Parathyroid adenoma (tissue), 2 donors: ENCODE results near the gene TTBK1.

Experiments
- H2AFZ ChIP-seq: fragments of 300-600 bp; sonication (generic); one replicate; pipeline ENCODE4 v1.7.0; 2017; ENCODE audit warnings: antibody characterized with exemption, mild to moderate bottlenecking
- H3K27ac ChIP-seq: fragments of 300-600 bp; sonication (generic); one replicate; pipeline ENCODE4 v1.7.0; 2017
- H3K27me3 ChIP-seq: fragments of 300-600 bp; sonication (generic); one replicate; pipeline ENCODE4 v1.7.0; 2017; ENCODE audit warnings: low read length; ENCODE audit not compliant: control insufficient read depth, insufficient read depth
- H3K36me3 ChIP-seq: fragments of 300-600 bp; sonication (generic); one replicate; pipeline ENCODE4 v1.7.0; 2017; ENCODE audit warnings: low read length; ENCODE audit not compliant: control insufficient read depth, insufficient read depth
- H3K4me1 ChIP-seq: fragments of 300-600 bp; sonication (generic); one replicate; pipeline ENCODE4 v1.7.0; 2017; ENCODE audit warnings: control low read depth
- H3K4me2 ChIP-seq: fragments of 300-600 bp; sonication (generic); one replicate; pipeline ENCODE4 v1.7.0; 2017; ENCODE audit warnings: low read length
- H3K4me3 ChIP-seq: fragments of 300-600 bp; sonication (generic); one replicate; pipeline ENCODE4 v1.7.0; 2017; ENCODE audit warnings: low read depth, low read length
- H3K79me2 ChIP-seq: fragments of 300-600 bp; sonication (generic); one replicate; pipeline ENCODE4 v1.7.0; 2017; ENCODE audit warnings: control low read depth
- H3K9ac ChIP-seq: fragments of 300-600 bp; sonication (generic); one replicate; pipeline ENCODE4 v1.7.0; 2017; ENCODE audit warnings: mild to moderate bottlenecking
- H3K9me3 ChIP-seq: fragments of 300-600 bp; sonication (generic); one replicate; pipeline ENCODE4 v1.7.0; 2017; ENCODE audit warnings: low read length; ENCODE audit not compliant: control insufficient read depth
- CTCF ChIP-seq: fragments of 300-600 bp; sonication (generic); IDR thresholded peaks from one replicate; pipeline ENCODE4 v1.7.0; 2017; ENCODE audit warnings: antibody characterized with exemption, mild to moderate bottlenecking
- donor health status: primary hyperparathyroidism.

Gene TTBK1

DNA sequence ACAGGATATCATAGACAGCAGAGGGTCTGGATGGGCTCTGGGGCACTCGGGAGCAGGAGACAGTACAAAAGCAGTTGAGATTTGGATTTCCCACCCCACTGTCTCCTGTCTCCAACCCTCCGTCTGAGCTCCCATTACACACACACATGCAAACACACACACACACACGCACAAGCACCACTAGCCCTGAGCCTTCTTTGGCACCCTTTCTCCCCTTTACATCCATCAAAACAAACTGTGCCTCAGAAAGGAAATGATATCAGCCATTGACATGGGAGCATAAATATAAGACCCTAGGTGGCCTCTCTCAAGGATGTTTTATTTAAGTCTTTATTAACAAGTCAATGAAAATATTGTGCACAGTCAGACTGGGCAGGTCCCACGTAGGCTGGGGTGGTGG is 17.5 kb downstream of the TTBK1 start:
- TF ChIP-seq CTCF, result no peak
- Histone ChIP-seq H3K79me2 (no peaks in the 10 kb centered on the region), H3K9me3 (no peaks in the 10 kb centered on the region), H3K36me3 (no peaks in the 10 kb centered on the region), H3K4me3 (no peak overlapping the region), H3K27ac (no peak overlapping the region), H3K4me1 (no peaks in the 10 kb centered on the region), H3K9ac (no peak overlapping the region), H3K27me3 (no peaks in the 10 kb centered on the region), H2AFZ (no peak overlapping the region), H3K4me2 (no peak overlapping the region)

DNA sequence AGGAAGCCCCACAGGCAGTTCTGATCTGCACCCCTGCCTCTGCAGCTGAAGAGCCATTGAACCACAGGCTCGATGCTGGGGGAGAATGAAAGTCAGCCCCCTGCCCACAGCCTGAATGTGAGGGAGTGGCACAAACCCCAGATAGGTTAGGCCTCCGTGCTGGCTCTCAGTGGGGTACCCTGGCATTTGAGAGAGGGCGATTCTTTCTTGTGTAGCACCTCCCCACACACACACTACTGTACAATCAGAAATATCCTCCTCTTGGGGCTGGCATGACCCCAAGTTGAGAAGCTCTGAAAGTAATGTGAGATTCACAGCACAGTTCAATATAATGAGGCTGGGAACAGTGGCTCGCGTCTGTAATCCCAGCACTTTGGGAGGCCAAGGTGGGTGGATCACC is 17.9 kb downstream of the TTBK1 start:
- H3K9me3 ChIP-seq, result no peaks in the 10 kb centered on the region
- H2AFZ ChIP-seq, result no peak overlapping the region
- no peak overlapping the region for H3K9ac ChIP-seq
- no peak for TF ChIP-seq CTCF
- no peak overlapping the region for H3K4me2 ChIP-seq
- H3K4me3 ChIP-seq, result no peak overlapping the region
- H3K27me3 ChIP-seq, result no peaks in the 10 kb centered on the region
- H3K4me1 ChIP-seq, result no peaks in the 10 kb centered on the region
- no peaks in the 10 kb centered on the region for H3K36me3 ChIP-seq
- no peak overlapping the region for H3K27ac ChIP-seq
- H3K79me2 ChIP-seq, result no peaks in the 10 kb centered on the region

- Histone ChIP-seq H3K27ac (no peak overlapping the region), H3K27me3 (no peaks in the 10 kb centered on the region), H3K4me3 (no peak overlapping the region), H3K9me3 (no peaks in the 10 kb centered on the region), H2AFZ (no peak overlapping the region), H3K79me2 (no peaks in the 10 kb centered on the region), H3K4me1 (no peaks in the 10 kb centered on the region), H3K36me3 (no peaks in the 10 kb centered on the region), H3K9ac (no peak overlapping the region), H3K4me2 (no peak overlapping the region)
- TF ChIP-seq CTCF, result no peak
Observed at GRCh38 chr6:43262000-43262779, 18.9 kb downstream of the TTBK1 start.

GRCh38 chr6:43262780-43263313 is 19.6 kb downstream of the TTBK1 start:
- Histone ChIP-seq H3K36me3 (no peaks in the 10 kb centered on the region), H2AFZ (no peak overlapping the region), H3K27me3 (no peaks in the 10 kb centered on the region), H3K9me3 (no peaks in the 10 kb centered on the region), H3K27ac (no peak overlapping the region), H3K79me2 (no peaks in the 10 kb centered on the region), H3K4me3 (no peak overlapping the region), H3K9ac (no peak overlapping the region), H3K4me1 (no peaks in the 10 kb centered on the region), H3K4me2 (no peak overlapping the region)
- TF ChIP-seq CTCF, result no peak
